ENCODE data around the gene BCKDK. TPM values are rescaled to one million over a fixed set of nuclear protein-coding genes. Genes with fewer than 3 reads are reported as not detected.

Gene BCKDK
- total RNA-seq, 1 donor from 2014 or later, result 85.8 TPM

DNA sequence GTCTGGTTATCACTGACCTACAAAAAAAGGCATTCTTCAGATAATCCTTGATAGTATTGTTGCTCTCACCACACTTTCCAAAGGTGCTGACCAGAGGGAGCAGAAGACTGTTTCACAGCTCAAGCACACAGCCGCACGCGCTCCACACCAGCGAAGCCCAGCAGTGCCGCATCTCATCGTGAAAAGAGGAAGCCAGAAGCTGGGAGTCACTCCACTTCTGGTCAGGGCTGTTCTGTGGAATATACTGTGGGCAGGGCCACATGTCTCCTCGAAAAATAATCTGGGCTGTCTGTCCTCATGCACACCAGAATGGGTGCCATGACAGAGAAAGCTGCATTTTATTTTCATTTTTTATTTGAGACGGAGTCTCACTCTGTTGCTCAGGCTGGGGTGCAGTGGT is 49.0 kb downstream of the BCKDK start:
- Histone ChIP-seq H3K27ac (no peak overlapping the region), H3K9me3 (no peaks in the 10 kb centered on the region), H3K36me3 (no peaks in the 10 kb centered on the region), H3K4me3 (no peak overlapping the region), H3K4me1 (no peaks in the 10 kb centered on the region), H3K27me3 (no peaks in the 10 kb centered on the region)
- no peak for DNase-seq (ENCODE audit: low spot score in 2 of 2)
- TF ChIP-seq, protein P1, sequence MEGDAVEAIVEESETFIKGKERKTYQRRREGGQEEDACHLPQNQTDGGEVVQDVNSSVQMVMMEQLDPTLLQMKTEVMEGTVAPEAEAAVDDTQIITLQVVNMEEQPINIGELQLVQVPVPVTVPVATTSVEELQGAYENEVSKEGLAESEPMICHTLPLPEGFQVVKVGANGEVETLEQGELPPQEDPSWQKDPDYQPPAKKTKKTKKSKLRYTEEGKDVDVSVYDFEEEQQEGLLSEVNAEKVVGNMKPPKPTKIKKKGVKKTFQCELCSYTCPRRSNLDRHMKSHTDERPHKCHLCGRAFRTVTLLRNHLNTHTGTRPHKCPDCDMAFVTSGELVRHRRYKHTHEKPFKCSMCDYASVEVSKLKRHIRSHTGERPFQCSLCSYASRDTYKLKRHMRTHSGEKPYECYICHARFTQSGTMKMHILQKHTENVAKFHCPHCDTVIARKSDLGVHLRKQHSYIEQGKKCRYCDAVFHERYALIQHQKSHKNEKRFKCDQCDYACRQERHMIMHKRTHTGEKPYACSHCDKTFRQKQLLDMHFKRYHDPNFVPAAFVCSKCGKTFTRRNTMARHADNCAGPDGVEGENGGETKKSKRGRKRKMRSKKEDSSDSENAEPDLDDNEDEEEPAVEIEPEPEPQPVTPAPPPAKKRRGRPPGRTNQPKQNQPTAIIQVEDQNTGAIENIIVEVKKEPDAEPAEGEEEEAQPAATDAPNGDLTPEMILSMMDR (IDR thresholded peaks at IDR 0.05), result no peak
- intact Hi-C loops (cut with DNase I), result no loop called here

Other genes starting within 250 kb of the BCKDK start
- 46.2 TPM for gene BCL7C, start 214.3 kb upstream of the BCKDK start, total RNA-seq
- gene CTF1, start 211.8 kb upstream of the BCKDK start, total RNA-seq, result 0.21 TPM
- 66.9 TPM for gene FBXL19, start 184.8 kb upstream of the BCKDK start, total RNA-seq
- gene ORAI3, start 159.3 kb upstream of the BCKDK start, total RNA-seq, result 39.0 TPM
- gene SETD1A, start 150.6 kb upstream of the BCKDK start, total RNA-seq, result 8.3 TPM
- 35.2 TPM for gene HSD3B7, start 123.2 kb upstream of the BCKDK start, total RNA-seq
- 2.0 TPM for gene STX1B, start 97.7 kb upstream of the BCKDK start, total RNA-seq
- 79.1 TPM for gene STX4, start 74.8 kb upstream of the BCKDK start, total RNA-seq
- 12.2 TPM for gene ZNF668, start 34.1 kb upstream of the BCKDK start, total RNA-seq
- 11.6 TPM for gene ZNF646, start 34.0 kb upstream of the BCKDK start, total RNA-seq
- 7.5 TPM for gene PRSS53, start 19.4 kb upstream of the BCKDK start, total RNA-seq
- 227 TPM for gene VKORC1, start 13.6 kb upstream of the BCKDK start, total RNA-seq
- gene KAT8, start 9.3 kb downstream of the BCKDK start, total RNA-seq, result 113 TPM
- not detected for gene PRSS8, start 27.3 kb downstream of the BCKDK start, total RNA-seq
- 1.4 TPM for gene PRSS36, start 41.7 kb downstream of the BCKDK start, total RNA-seq
- gene FUS, start 71.8 kb downstream of the BCKDK start, total RNA-seq, result 166 TPM
- 21.1 TPM for gene PYCARD, start 94.4 kb downstream of the BCKDK start, total RNA-seq
- not detected for gene TRIM72, start 105.7 kb downstream of the BCKDK start, total RNA-seq
- not detected for gene PYDC1, start 108.7 kb downstream of the BCKDK start, total RNA-seq
- 19.1 TPM for gene ITGAM, start 151.6 kb downstream of the BCKDK start, total RNA-seq
- gene ITGAX, start 246.8 kb downstream of the BCKDK start, total RNA-seq, result 3.6 TPM